ENCODE measurements around the gene PSKH1.

The PSKH1 gene

GRCh38 chr16:67939507-67940445, 46.7 kb downstream of the PSKH1 start:
- TF ChIP-seq TAF1 (IDR thresholded peaks at IDR 0.05; ENCODE audit: low read depth): no peak
- TF ChIP-seq USF1 (IDR thresholded peaks at IDR 0.05): peak; percentile 62

- no peak for TF ChIP-seq TEAD4 (IDR thresholded peaks at IDR 0.05)
- no peak for TF ChIP-seq YY1 (IDR thresholded peaks at IDR 0.05; ENCODE audit: low read depth)
- TF ChIP-seq CEBPB (IDR thresholded peaks at IDR 0.05): no peak
- TF ChIP-seq EP300 (IDR thresholded peaks at IDR 0.05; ENCODE audit: borderline replicate concordance): no peak
- TF ChIP-seq EGR1 (IDR thresholded peaks at IDR 0.05): no peak
- no peak for TF ChIP-seq TAF1 (IDR thresholded peaks at IDR 0.05; ENCODE audit: low read depth)
- no peak for TF ChIP-seq RAD21 (IDR thresholded peaks at IDR 0.05; ENCODE audit: low read depth)
- TF ChIP-seq MAX (IDR thresholded peaks at IDR 0.05): no peak
- no peak for TF ChIP-seq NFIC (IDR thresholded peaks at IDR 0.05)
- TF ChIP-seq REST (IDR thresholded peaks at IDR 0.05; ENCODE audit: low read depth): no peak
These were observed 47.5 kb downstream of the PSKH1 start for GRCh38 chr16:67940446-67941089.

GRCh38 chr16:67941469-67942199, 48.6 kb downstream of the PSKH1 start:
- TF ChIP-seq RAD21 (IDR thresholded peaks at IDR 0.05; ENCODE audit: low read depth): no peak
- TF ChIP-seq USF1 (IDR thresholded peaks at IDR 0.05): no peak
- TF ChIP-seq FOXM1 (IDR thresholded peaks at IDR 0.05; ENCODE audit: borderline replicate concordance, low read depth): no peak
- TF ChIP-seq CEBPB (IDR thresholded peaks at IDR 0.05): no peak
- no peak for TF ChIP-seq NFIC (IDR thresholded peaks at IDR 0.05)
- no peak for TF ChIP-seq CREB1 (IDR thresholded peaks at IDR 0.05; ENCODE audit: low read depth)
- no peak for TF ChIP-seq YY1 (IDR thresholded peaks at IDR 0.05; ENCODE audit: low read depth)
- TF ChIP-seq TEAD4 (IDR thresholded peaks at IDR 0.05): no peak
- TF ChIP-seq TCF12 (IDR thresholded peaks at IDR 0.05; ENCODE audit: low read depth): no peak
- TF ChIP-seq REST (IDR thresholded peaks at IDR 0.05; ENCODE audit: low read depth): no peak
- no peak for TF ChIP-seq ZBTB7A (IDR thresholded peaks at IDR 0.05; ENCODE audit: low read depth)
- no peak for TF ChIP-seq EGR1 (IDR thresholded peaks at IDR 0.05)
- no peak for TF ChIP-seq TAF1 (IDR thresholded peaks at IDR 0.05; ENCODE audit: low read depth)

GRCh38 chr16:67942200-67942509, 49.1 kb downstream of the PSKH1 start:
- TF ChIP-seq RAD21 (IDR thresholded peaks at IDR 0.05; ENCODE audit: low read depth) (peak; percentile 56; the same call in 1 of the 2 replicates), CREB1 (IDR thresholded peaks at IDR 0.05; ENCODE audit: low read depth) (no peak)

- TF ChIP-seq CEBPB (IDR thresholded peaks at IDR 0.05): no peak
- no peak for TF ChIP-seq CREB1 (IDR thresholded peaks at IDR 0.05; ENCODE audit: low read depth)
- TF ChIP-seq EGR1 (IDR thresholded peaks at IDR 0.05): no peak
- no peak for TF ChIP-seq NFIC (IDR thresholded peaks at IDR 0.05)
- TF ChIP-seq TCF12 (IDR thresholded peaks at IDR 0.05; ENCODE audit: low read depth): no peak
- TF ChIP-seq USF1 (IDR thresholded peaks at IDR 0.05): no peak
- TF ChIP-seq REST (IDR thresholded peaks at IDR 0.05; ENCODE audit: low read depth): no peak
- no peak for TF ChIP-seq EP300 (IDR thresholded peaks at IDR 0.05; ENCODE audit: borderline replicate concordance)
- no peak for TF ChIP-seq TAF1 (IDR thresholded peaks at IDR 0.05; ENCODE audit: low read depth)
- no peak for TF ChIP-seq YY1 (IDR thresholded peaks at IDR 0.05; ENCODE audit: low read depth)
- TF ChIP-seq TEAD4 (IDR thresholded peaks at IDR 0.05): no peak
- no peak for TF ChIP-seq RAD21 (IDR thresholded peaks at IDR 0.05; ENCODE audit: low read depth)
- no peak for TF ChIP-seq MAX (IDR thresholded peaks at IDR 0.05)
- TF ChIP-seq FOXM1 (IDR thresholded peaks at IDR 0.05; ENCODE audit: borderline replicate concordance, low read depth): no peak
These were observed 49.6 kb downstream of the PSKH1 start for GRCh38 chr16:67942510-67943255.

All from Ishikawa (cell line).